Caco-2 (cell line): Measurements from ENCODE around the gene PCDHGA9. TPM values are rescaled to one million over a fixed set of nuclear protein-coding genes. Genes with fewer than 3 reads are reported as not detected.
"Not testable (repeated sequence)": the region's sequence is repeated elsewhere in the genome, so short reads cannot be mapped to it uniquely, and the experiment has no call there.

Experiments
- BruUV-seq: library from RNA; stranded (reverse); fragments of 400-500 nt; replicated peaks from 2 replicates; lab custom pipeline; 2021; lab: Mats Ljungman, UMichigan
- CTCF ChIA-PET: fragments of 300-600 bp; sonication (Branson Sonifier 250); formaldehyde crosslinking; loops from one replicate; lab custom pipeline; 2022; ENCODE audit warnings: antibody characterized with exemption; lab: Charles Lee
- POLR2A ChIA-PET: fragments of 300-600 bp; sonication (Branson Sonifier 250); formaldehyde crosslinking; loops from one replicate; lab custom pipeline; 2022; ENCODE audit warnings: antibody characterized with exemption; lab: Charles Lee
- DNase-seq, 2 experiments: peaks; one replicate each; pipeline versions ENCODE4 v3.0.0 to v3.0.0-alpha.2; 2020 to 2022
- H3K27me3 ChIP-seq: replicated peaks from 2 replicates; pipeline ENCODE4 v1.6.0; 2011; ENCODE audit warnings: low read length; ENCODE audit not compliant: control insufficient read depth, insufficient read depth
- H3K36me3 ChIP-seq: 2 replicates; pipeline ENCODE4 v1.5.1; 2011; ENCODE audit warnings: low read length; ENCODE audit not compliant: control insufficient read depth, insufficient read depth
- H3K4me1 ChIP-seq: fragments of 250-450 bp; sonication (Bioruptor Pico); 2 replicates; pipeline ENCODE4 v1.5.1; 2020; ENCODE audit warnings: mild to moderate bottlenecking
- H3K4me3 ChIP-seq: 2 replicates; pipeline ENCODE4 v1.5.1; 2011; ENCODE audit warnings: low read depth, mild to moderate bottlenecking, control low read depth, low read length
- H3K9me3 ChIP-seq: fragments of 250-450 bp; sonication (Bioruptor Pico); 2 replicates; pipeline ENCODE4 v1.5.1; 2020; ENCODE audit warnings: mild to moderate bottlenecking, moderate library complexity
- H3K27ac Mint-ChIP-seq: one replicate; pipeline ENCODE4 v1.8.0; 2022; ENCODE audit warnings: mixed read lengths; ENCODE audit not compliant: unreplicated experiment
- H3K27me3 Mint-ChIP-seq: one replicate; pipeline ENCODE4 v1.8.0; 2022; ENCODE audit warnings: mixed read lengths; ENCODE audit not compliant: insufficient read depth, unreplicated experiment
- H3K36me3 Mint-ChIP-seq: one replicate; pipeline ENCODE4 v1.8.0; 2022; ENCODE audit warnings: mild to moderate bottlenecking, mixed read lengths; ENCODE audit not compliant: insufficient read depth, unreplicated experiment
- H3K4me1 Mint-ChIP-seq: one replicate; pipeline ENCODE4 v1.8.0; 2022; ENCODE audit warnings: low read depth, mixed read lengths; ENCODE audit not compliant: unreplicated experiment
- H3K4me3 Mint-ChIP-seq: one replicate; pipeline ENCODE4 v1.8.0; 2022; ENCODE audit warnings: mild to moderate bottlenecking, moderate library complexity, mixed read lengths; ENCODE audit not compliant: unreplicated experiment
- H3K9me3 Mint-ChIP-seq: one replicate; pipeline ENCODE4 v1.8.0; 2022; ENCODE audit warnings: mixed read lengths; ENCODE audit not compliant: unreplicated experiment
- CTCF ChIP-seq, 2 experiments: fragments of 200-600 bp in 1 of 2; IDR thresholded peaks; 1 replicate in 1 of 2; 2 replicates in 1 of 2; pipeline versions ENCODE4 v1.5.1 to v1.8.0; 2011 to 2022; ENCODE audit warnings: antibody characterized with exemption in 1 of 2, control low read depth in 1 of 2, inconsistent platforms in 1 of 2, low read depth in 1 of 2, low read length in 1 of 2, mild to moderate bottlenecking in 1 of 2, moderate library complexity in 1 of 2; ENCODE audit not compliant: insufficient read depth in 1 of 2, severe bottlenecking in 1 of 2, unreplicated experiment in 1 of 2
- intact Hi-C: fragments of 100-400 bp; cut with micrococcal nuclease; formaldehyde crosslinking; loops from one replicate; pipeline ENCODE4 v1.10.0; 2022; ENCODE audit not compliant: unreplicated experiment
- total RNA-seq: library from RNA; stranded (reverse); gene quantifications from 2 replicates; pipeline ENCODE4 v1.2.3, GENCODE V29; 2022

Gene PCDHGA9
- total RNA-seq, 1 experiment from 2014 or later: 2.8 TPM

- intact Hi-C loops: no loop called here
- no peaks in the 10 kb centered on the region for H3K4me1 ChIP-seq
- no peak for TF ChIP-seq CTCF (IDR thresholded peaks at IDR 0.05; ENCODE audit: insufficient read depth in 1 of 2, low read depth in 1 of 2, low read length in 1 of 2, severe bottlenecking in 1 of 2, unreplicated experiment in 1 of 2)
- CTCF ChIA-PET: no interaction called here
- H3K36me3 Mint-ChIP-seq: no peaks in the 10 kb centered on the region
- no peaks in the 10 kb centered on the region for H3K4me1 Mint-ChIP-seq
- BruUV-seq: no TSS peak
- POLR2A ChIA-PET: no interaction called here
- no peaks in the 10 kb centered on the region for H3K27me3 ChIP-seq
- DNase-seq: no peak
- no peaks in the 10 kb centered on the region; the same call in 1 of the 2 replicates for H3K9me3 ChIP-seq
- no peak within 1 kb of the TSS for H3K27ac Mint-ChIP-seq
- no peak within 1 kb of the TSS for H3K4me3 Mint-ChIP-seq
- no peaks in the 10 kb centered on the region for H3K36me3 ChIP-seq
- no peaks in the 10 kb centered on the region for H3K9me3 Mint-ChIP-seq
- no peaks in the 10 kb centered on the region for H3K27me3 Mint-ChIP-seq
- H3K4me3 ChIP-seq: no peak within 1 kb of the TSS
Observed at GRCh38 chr5:141382469-141383294, 19.9 kb upstream of the PCDHGA9 start, which contains the start of gene PCDHGA7. Gene PCDHGA7, plus strand, starts transcription at chr5:141382742. Its CDS starts 158 bp downstream, at chr5:141382900.

- no peak for TF ChIP-seq CTCF (IDR thresholded peaks at IDR 0.05; ENCODE audit: insufficient read depth in 1 of 2, low read depth in 1 of 2, low read length in 1 of 2, severe bottlenecking in 1 of 2, unreplicated experiment in 1 of 2)
- Histone ChIP-seq H3K36me3 (no peaks in the 10 kb centered on the region), H3K4me3 (no peak overlapping the region), H3K4me1 (no peaks in the 10 kb centered on the region), H3K27me3 (no peaks in the 10 kb centered on the region), H3K9me3 (no peaks in the 10 kb centered on the region; the same call in 1 of the 2 replicates)
- intact Hi-C loops: no loop called here
- H3K27ac Mint-ChIP-seq: no peak overlapping the region
- H3K27me3 Mint-ChIP-seq: no peaks in the 10 kb centered on the region
- CTCF ChIA-PET: no interaction called here
- POLR2A ChIA-PET: no interaction called here
- no peak overlapping the region for H3K4me3 Mint-ChIP-seq
- no TSS peak for BruUV-seq
- H3K36me3 Mint-ChIP-seq: no peaks in the 10 kb centered on the region
- no peaks in the 10 kb centered on the region for H3K9me3 Mint-ChIP-seq
- no peaks in the 10 kb centered on the region for H3K4me1 Mint-ChIP-seq
- DNase-seq: no peak
Observed at GRCh38 chr5:141383345-141383744, 19.2 kb upstream of the PCDHGA9 start.

- Histone ChIP-seq H3K36me3 (no peaks in the 10 kb centered on the region), H3K4me3 (no peak overlapping the region), H3K27me3 (no peaks in the 10 kb centered on the region), H3K9me3 (no peaks in the 10 kb centered on the region; the same call in 1 of the 2 replicates), H3K4me1 (no peaks in the 10 kb centered on the region)
- Mint-ChIP-seq H3K4me1 (no peaks in the 10 kb centered on the region), H3K4me3 (no peak overlapping the region), H3K9me3 (peaks cover 12% of the 10 kb centered on the region), H3K27ac (no peak overlapping the region), H3K36me3 (no peaks in the 10 kb centered on the region), H3K27me3 (no peaks in the 10 kb centered on the region)
- no peak for TF ChIP-seq CTCF (IDR thresholded peaks at IDR 0.05; ENCODE audit: insufficient read depth in 1 of 2, low read depth in 1 of 2, low read length in 1 of 2, severe bottlenecking in 1 of 2, unreplicated experiment in 1 of 2)
- BruUV-seq: no TSS peak
- DNase-seq: no peak
- intact Hi-C loops: no loop called here
- ChIA-PET CTCF (no interaction called here), POLR2A (no interaction called here)
Observed at GRCh38 chr5:141384471-141385267, 17.9 kb upstream of the PCDHGA9 start.

- POLR2A ChIA-PET, CTCF ChIA-PET: not testable (repeated sequence)
Observed at GRCh38 chr5:141387557-141388311, 14.8 kb upstream of the PCDHGA9 start, which contains the start of gene PCDHGB4. Gene PCDHGB4, plus strand, starts transcription at chr5:141387698. Its CDS starts 187 bp downstream, at chr5:141387885.

More at GRCh38 chr5:141387557-141388311, 14.8 kb upstream of the PCDHGA9 start, which contains the start of gene PCDHGB4:
- H3K9me3 ChIP-seq, H3K36me3 Mint-ChIP-seq, H3K27ac Mint-ChIP-seq, H3K4me3 Mint-ChIP-seq, H3K27me3 Mint-ChIP-seq, H3K4me3 ChIP-seq, H3K36me3 ChIP-seq, intact Hi-C loops, H3K27me3 ChIP-seq, BruUV-seq, H3K4me1 ChIP-seq, DNase-seq, H3K4me1 Mint-ChIP-seq: not testable (repeated sequence)
- H3K9me3 Mint-ChIP-seq: peaks cover 19% of the 10 kb centered on the region
